HUDEP-2 (cell line): ENCODE data around the gene PLCL2.

Experiments used
- DNase-seq, 76 experiments: peaks; one replicate each; lab custom pipeline; 2025; ENCODE audit not compliant: unreplicated experiment in 76 of 76; lab: John Stamatoyannopoulos, UW

Gene PLCL2

DNA sequence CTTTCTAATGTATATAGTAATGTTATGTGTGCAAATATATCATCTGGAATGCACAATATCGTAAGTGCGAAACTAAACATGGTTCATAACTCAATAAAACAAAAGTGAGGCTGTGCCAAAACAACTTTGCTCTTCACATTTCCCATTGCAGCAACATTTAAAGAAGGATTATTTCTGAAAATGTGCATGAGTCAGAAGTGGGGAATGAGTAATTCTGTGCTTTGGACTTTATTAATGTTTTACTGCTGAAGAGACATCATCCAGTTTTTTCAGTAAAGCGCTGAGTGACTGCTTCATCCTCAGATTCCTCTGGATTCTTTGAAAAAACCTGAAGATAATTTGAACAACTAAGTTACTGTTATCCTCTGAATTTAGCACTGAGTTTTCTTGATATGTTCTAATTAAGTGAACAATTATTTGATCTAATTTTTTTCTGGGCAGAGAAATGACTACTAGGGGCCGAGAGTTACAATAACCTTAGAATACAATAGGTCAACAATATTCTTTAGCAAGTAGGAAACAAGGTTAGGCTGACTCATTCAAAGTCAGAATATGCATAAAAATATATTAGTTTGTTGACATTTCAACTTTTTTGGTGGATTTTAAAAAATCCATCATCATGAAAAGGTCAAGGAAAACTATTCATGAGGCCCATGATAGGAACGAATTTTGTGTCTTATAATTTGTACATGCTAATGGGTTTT is 20.0 kb upstream of the PLCL2 start:
- no peak for DNase-seq

DNA sequence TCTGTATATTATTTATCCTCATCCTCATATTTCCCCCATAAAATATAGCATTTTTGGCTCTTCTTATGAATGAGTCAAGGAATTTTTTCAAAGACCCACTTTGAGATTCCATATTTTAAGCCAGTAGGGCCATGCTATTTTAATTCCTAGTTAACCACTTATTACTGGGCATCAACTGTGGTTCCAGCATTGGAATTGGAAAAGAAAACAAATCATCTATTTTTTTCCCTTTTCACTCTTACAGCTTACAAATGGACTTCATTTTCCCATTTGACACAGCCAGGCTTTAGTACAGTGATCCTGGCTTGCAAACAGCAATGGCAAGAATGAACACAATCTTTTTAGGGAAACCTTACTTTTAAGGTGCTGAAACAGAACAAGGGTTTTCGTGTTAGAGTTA is 19.4 kb upstream of the PLCL2 start:
- DNase-seq: no peak

DNA sequence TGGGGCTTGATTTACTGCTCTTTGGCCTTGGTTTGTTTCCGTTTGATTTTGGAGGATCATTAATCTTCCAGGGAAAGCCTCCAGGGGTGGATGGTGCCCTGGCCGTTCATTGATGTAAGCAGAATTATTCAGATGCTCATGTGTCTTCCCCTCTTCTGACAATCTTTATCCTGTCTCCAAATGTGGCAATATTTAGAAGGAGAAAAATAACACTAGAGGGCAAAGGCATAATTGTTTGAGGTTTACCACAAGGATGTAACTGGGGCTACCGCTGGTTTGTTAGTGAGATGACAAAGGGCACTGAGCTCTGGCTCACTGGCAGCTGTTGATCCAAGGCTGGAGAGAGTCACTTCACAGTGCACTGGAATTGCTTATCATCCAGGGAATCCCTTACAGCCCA is 18.2 kb upstream of the PLCL2 start:
- no peak for DNase-seq

DNA sequence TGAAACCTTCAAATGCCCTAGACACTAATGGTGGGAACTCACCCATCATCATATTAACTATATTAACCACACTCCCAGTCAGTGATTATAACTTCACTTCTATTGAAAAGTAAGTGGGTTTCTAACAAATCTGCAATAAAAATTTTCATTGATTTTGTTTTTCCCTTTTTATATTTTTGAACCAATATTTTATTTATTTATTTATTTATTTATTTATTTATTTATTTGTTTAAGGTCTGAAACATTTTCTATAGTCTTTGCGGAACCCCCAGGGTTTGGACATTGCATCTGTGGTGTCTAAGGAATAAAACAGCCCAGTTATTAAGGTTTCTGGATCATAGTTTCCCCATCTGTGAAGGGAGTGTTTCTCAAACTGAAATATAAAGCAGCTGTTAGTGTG is 16.2 kb upstream of the PLCL2 start:
- DNase-seq: no peak

DNA sequence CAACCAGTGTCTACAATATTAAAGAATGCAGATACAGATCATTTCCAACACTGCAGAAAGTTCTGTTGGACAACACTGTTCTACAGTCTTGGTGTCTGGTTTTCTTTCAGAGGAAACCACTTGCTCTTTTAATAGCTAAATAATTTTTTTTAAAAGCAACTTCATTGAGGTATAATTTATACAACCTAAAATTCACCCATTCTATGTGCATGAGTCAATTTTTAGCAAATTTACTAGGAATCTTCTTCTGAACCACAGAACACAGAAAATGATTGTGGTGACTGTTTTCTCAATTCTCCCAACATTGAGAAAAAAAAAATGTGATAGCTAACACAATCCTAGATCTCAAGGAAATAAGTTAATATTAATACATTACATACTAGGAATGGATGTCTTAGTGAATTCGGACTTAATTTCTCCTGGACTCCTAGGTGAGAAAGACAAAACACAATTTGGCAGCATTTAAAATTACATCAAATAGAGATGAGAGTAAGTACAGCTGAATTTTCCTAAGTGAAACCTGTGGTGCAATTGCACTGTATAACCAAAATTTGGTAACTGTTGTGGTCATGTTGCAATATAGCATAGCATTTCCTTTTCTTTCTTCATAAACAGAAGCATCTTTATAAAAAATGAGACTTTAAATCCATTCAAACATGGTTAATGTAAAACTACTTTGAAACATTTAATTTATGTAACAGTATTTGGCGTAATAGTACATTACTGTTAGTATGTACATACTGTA is 15.3 kb upstream of the PLCL2 start:
- no peak for DNase-seq

DNA sequence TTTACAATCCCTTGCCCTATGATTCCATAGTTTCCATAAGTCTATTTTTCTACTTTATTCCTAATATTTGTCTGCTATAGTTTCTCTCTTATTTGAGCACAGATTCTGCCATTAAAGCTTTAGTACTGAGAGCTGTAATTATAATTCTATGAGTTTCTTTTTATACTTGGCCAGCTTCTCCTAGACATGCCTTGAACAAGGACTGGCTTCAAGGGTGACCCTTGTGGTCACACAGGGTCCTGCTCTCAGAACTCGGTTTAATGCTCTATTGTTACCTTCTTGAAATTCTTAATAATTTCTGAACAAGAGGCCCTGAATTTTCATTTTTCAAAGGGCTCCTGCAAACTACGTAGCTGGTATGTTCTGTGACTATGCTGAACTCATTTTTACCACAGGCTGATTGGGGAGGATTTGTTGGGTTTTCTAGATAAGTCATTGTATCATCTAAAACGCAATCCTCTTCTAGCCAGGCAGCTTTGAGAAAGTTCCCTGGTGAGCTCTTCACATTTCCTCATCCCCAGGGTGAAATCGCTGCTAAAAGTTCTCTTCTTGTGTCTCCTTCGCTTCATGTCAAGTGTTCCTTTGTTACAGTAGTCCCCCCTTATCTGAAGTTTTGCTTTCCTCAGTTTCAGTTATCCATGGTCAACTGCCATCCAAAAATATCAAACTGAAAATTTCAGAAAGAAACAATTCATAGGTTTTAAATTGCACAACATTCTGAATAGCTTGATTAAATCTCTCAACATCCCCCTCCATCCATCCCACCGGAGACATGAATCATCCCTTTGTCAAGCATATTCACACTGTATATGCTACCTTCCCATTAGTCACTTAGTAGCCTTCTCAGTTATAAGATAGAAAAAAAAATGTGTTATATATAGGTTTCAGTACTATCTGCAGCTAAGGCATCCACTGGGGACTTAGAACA is 12.6 kb upstream of the PLCL2 start:
- no peak for DNase-seq

DNA sequence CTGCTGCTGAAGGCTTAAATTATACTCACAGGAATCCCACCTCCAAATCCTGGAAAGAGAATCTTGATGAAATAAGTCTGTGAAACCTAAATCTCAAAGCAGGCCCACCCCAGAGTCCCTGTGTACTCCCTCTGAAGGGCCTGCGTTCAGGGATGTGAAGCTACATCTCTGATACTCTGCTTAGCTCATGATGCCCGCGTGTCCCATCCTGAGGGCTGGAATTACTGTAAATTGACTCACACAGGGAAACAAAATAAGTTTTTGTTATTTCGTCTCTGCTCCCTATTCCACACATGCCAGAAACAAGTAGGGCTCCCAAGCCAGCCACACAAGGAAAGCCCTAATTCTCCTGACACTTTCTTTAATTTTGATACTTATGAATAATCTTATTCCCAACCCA is 10.9 kb upstream of the PLCL2 start:
- no peak for DNase-seq

DNA sequence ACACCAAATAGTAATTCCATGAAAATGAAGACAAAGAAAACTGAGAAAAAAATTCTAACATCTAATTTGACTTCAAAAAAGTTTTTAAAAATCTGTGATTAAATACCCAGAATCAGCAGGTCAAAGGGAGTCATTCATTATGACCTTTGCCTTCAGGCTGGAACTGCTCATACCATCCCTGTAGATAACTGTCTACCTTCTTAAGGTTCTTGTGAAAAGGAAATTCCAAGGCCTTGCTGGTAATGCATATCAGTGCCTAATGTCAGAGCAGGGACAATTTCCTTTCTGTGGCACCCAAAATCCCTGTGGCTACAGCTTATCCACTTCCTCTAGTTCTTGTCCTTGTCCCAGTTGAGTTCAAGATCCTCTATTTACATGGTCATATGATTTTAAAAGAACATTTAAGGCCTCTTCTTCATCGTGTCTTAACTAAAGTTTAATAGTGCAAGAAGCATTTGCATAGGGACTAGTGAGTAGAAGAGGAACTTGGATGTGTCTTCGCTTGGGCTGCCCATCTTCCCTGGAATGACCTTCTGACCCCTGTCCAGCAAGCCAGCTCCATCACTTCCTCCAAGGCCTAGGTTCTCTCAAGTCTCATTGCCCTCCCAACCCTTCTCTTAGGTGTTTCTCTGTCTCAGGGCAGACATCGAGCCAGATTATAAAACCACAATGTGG is 8.7 kb upstream of the PLCL2 start:
- no peak for DNase-seq

DNA sequence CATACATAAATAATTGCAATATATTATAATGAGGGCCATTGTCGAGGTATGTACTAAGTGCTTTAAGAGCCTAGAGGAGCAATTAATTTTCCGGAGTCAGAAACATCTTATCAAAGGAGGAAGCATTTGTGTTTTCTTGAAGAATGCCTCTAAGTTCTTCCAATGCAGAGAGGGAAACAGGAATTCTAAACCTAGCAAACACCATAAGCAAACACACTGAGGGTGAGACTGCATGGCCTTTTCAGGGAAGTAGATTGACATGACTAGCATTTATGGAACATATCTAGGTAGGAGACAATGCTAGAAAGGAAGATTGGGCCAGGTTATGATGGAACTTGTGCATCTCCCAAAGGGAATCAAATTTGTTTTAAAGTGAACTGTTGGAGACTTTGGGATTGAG is 7.2 kb upstream of the PLCL2 start:
- no peak for DNase-seq

DNA sequence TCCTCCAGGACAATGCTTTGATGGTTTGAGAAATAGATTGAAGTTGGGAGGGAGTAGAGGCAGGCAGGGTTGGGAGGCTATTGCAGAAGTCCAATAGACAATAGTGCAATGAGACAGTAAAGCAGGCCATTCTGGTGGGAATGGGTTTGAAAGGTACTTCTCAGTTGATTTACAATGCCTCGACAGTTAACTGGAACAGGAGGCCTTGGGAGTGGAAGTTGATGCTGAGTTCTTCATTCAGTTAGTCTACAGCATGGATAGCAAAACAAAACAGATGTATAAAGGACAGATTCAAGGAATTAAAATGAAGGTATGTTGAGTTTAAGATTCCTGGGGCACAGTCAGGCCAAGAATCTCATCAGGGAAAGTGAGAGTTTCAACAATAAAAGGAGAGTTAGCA is 6.8 kb upstream of the PLCL2 start:
- DNase-seq: no peak

DNA sequence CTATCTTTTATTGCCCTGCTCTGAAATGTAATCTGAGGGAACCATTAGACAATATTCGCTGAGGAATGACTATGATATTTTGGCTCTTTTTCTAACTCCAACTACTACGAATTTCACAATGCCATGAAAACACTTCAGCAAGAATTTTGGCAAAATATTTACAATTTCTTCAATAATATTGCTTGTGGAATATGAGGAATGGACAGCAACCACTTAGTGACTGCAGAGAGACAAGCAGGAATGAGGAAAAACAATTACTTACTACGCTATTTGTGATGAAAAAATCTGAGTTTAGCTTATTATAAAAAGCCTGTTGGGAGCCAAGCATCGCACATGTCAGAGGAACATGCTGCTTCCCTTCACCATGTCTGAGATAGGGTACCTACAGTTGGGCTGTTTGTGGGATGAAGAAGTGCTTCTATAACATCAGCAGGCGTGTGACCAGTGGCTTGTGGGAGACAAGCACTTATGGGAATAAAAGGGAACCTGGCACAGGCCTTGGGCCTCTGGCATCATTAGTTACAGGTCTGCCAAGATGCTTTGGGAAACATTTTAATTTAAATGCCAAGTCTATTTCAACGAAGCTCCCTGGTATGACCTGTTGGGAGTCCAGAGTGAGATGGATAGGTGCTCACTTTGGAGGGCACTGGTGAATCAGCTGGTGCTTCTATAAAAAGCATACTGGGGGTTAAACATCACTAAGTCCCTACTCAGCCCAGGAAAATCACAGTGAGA is 2.7 kb upstream of the PLCL2 start:
- DNase-seq: no peak

DNA sequence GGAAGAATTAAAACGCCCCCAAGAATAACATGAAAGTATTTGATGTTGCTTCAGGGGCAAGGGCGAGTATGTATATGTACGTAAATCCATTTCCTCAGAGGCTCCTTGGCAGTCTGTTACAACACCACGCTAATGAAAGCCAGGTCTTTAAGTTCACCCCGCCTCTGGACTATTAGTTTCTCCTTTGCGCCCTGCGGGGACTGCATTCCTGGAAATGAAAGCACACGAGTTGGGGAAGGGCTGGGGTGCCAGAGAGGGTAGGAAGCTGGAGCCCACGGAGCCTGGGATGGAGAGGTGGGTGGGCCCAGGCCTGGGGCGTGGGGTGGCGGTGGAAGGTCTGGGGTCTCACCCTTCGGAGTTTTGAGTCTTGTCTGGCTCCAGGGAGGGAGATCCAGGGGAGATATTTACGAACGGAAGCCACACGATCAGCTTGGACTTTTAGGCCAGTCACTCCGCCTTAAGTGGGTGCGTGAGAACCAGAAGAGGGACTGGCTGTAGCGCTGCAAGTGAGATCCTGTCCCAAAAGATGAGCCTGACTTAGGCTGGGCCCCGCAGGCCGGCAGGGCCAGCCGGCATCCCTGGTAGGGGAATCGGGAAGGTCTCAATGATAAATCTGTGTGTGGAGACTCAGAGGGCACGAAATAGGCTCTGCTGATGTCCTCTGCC is 1.6 kb upstream of the PLCL2 start:
- no peak for DNase-seq

DNA sequence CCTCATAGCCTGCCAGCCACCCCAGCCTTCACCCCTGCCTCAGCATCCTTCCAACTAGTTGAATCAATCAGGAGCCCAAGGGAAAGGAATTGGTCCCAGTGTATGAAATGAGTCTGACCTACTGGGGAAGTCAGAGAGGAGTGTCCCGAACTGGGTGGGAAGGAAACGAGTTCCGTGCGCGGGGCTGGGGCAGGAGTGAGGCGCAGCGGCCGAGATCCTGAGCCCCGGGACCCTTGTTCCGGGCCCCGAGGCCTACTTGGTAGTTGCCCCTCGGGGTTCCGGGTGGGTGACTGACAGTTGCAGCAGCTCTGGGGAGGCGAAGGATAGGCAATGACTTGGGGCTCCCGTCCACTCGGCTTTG is 1.1 kb upstream of the PLCL2 start:
- DNase-seq: no peak

DNA sequence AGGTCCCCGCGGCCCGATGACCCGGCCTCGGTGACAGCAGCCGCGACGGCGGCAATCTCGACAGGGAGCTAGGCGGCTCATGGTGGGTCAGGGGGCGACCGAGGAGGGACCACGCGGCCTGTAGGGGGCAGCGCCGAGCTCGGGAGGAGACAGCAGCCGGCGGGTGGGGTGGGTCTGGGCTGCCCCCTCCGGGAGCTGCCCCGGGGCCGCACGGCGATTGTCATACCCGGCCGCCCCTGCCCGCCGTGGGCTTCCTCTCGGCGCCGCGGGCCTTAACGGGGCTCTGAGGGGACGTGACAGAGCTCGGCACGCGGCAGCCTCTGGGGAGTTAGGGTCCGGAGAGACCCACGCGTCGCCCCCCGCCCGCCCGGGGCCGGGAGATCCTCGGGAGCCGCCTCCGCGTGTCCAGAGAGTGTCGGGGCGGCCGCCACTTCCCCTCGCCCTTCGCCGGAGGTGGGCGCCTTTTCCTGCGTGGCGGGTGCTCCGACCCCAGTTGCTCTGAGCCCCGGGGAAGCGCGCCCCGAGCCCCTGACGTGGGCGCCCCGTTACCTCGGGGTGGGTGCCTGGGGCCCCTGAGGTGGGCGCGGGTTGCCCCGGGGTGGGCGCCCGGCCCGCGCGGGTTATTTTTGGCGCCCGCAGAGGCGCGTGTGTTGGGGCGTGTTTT is 539 bp upstream of the PLCL2 start:
- DNase-seq: peak in 63 of 76 experiments; percentile 8 to 74 (median 44)

DNA sequence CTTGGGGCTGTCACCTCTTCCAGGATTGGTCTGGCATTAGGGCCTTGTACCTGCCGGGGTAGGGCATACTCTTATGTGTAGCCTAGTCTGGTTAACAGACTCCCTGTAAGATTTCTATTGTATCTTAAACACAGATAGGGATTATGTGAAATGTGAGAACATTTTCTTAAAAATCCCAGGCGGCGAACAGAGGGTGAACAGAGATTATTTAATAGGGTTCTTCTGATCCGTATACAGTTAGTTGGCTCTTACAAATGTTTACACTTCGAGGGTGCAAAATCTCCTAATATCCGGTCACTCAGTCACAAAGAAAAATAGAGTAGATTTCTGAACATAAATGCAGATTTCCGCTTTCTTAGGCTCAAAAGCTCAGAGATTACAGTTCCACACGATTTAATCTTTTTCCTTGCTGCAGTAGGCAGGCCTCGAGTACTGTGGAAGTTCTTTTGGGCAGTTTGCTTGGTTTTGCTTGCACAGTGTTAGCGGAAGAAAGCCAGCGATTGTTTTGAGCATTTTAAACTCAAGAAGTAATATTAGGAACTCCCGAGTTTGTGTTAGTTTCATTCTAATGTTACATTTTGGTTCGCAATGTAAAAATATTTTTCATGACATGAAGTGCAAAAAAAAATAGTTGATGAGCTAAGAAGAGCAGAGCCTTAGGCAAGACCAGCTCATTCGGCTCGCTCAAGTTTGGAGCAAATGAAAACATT is 993 bp downstream of the PLCL2 start:
- DNase-seq: peak in 3 of 76 experiments; percentile 20 to 47 (median 38)

DNA sequence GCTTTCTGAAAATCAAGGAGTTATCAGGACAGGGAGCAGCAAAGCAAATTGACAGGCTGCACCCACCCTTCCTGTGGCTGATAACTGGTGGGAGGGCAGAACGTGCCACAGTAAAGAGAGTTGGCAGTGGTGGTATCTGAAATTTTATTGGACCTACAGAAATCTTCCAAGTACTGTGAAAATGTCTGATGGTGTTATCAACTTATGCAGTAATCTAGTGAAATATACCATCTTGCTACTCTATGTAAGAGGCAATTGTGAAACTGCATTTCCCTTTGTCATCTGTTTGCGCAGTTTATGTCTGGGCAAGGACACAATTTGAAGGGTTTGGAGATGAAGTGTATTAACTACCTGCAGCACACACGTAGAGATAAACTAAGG is 1.5 kb downstream of the PLCL2 start:
- DNase-seq: peak in 72 of 76 experiments; percentile 12 to 90 (median 68)

DNA sequence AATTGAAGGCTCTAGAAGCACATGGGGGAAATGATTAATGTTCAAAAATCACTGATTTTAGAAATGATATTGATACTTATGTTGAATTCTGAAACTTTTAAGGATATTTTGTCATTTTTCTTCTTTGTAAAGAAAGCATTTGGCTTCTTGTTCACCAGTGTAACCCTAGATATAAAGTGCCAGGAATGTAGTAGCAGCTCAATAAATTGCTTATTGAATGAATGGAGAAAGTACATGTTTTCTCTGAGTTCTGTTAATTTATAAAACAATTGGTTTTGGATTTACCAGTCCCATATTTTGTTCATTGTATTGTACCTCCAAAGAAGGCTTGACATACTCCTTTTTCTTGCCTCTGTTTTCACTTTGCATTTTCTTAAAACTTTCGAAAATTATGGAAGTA is 2.4 kb downstream of the PLCL2 start:
- no peak for DNase-seq

DNA sequence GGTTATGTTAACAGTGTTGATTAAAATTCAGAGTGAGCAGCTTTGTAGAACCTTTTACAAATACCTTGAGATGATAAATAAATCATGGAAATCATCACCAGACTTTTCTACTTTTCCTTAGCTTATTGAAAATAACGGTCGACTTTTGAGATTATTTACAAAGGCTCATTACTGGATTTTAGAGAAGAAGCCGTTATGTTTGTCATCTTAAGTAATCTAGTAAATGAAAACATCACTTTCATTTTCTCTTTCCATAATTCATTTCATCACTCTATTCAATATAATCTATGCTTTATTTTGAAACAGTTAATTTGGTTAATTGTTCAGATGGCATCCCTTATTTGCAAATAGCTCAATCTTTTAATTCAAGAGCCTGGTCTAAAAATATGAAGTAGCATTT is 3.6 kb downstream of the PLCL2 start:
- DNase-seq: no peak
